Activated CD4-positive, alpha-beta memory T cell treated with anti-CD3 and anti-CD28 coated beads for 36 hours (primary cell): Measurements from ENCODE around the gene HLA-A. TPM values are rescaled to one million over a fixed set of nuclear protein-coding genes. Genes with fewer than 3 reads are reported as not detected.
"Not testable (repeated sequence)": the region's sequence is repeated elsewhere in the genome, so short reads cannot be mapped to it uniquely, and the experiment has no call there.

ENCODE experiments used
- CTCF ChIA-PET: fragments of 350-600 bp; sonication (Branson Sonifier 250); formaldehyde crosslinking; loops from one replicate; lab custom pipeline; 2021; ENCODE audit warnings: antibody characterized with exemption, inconsistent platforms; lab: Charles Lee
- POLR2A ChIA-PET: fragments of 350-600 bp; sonication (Branson Sonifier 250); formaldehyde crosslinking; loops from one replicate; lab custom pipeline; 2021; ENCODE audit warnings: antibody characterized with exemption; lab: Charles Lee
- DNase-seq: peaks from one replicate; pipeline ENCODE4 v3.0.0-alpha.2; 2020
- H3K27ac Mint-ChIP-seq: one replicate; pipeline ENCODE4 v1.8.0; 2021; ENCODE audit warnings: mixed read lengths
- H3K27me3 Mint-ChIP-seq: one replicate; pipeline ENCODE4 v1.8.0; 2021; ENCODE audit warnings: mixed read lengths
- H3K36me3 Mint-ChIP-seq: one replicate; pipeline ENCODE4 v1.8.0; 2021; ENCODE audit warnings: mixed read lengths
- H3K4me1 Mint-ChIP-seq: one replicate; pipeline ENCODE4 v1.8.0; 2021; ENCODE audit warnings: low read depth, mixed read lengths
- H3K4me3 Mint-ChIP-seq: one replicate; pipeline ENCODE4 v1.8.0; 2021; ENCODE audit warnings: mild to moderate bottlenecking, mixed read lengths
- H3K9me3 Mint-ChIP-seq: one replicate; pipeline ENCODE4 v1.8.0; 2021; ENCODE audit warnings: mixed read lengths
- intact Hi-C: fragments of 100-400 bp; cut with micrococcal nuclease; formaldehyde crosslinking; loops from one replicate; pipeline ENCODE4 v1.15.1; 2023
- total RNA-seq, 2 experiments: library from RNA; stranded (reverse); gene quantifications; one replicate each; pipeline ENCODE4 v1.2.3, GENCODE V29; 2021

HLA-A gene
- total RNA-seq, 2 experiments from 2014 or later = 1,413 to 1,470 TPM

- H3K4me3 Mint-ChIP-seq = no peak overlapping the region
- no peaks in the 10 kb centered on the region for H3K27me3 Mint-ChIP-seq
- H3K9me3 Mint-ChIP-seq = no peaks in the 10 kb centered on the region
- CTCF ChIA-PET = no interaction called here
- H3K4me1 Mint-ChIP-seq = peaks cover 23% of the 10 kb centered on the region
- no peak for DNase-seq
- intact Hi-C loops = no loop called here
- H3K36me3 Mint-ChIP-seq = no peaks in the 10 kb centered on the region
- POLR2A ChIA-PET = no interaction called here
- H3K27ac Mint-ChIP-seq = no peak overlapping the region
These were observed 18.0 kb upstream of the HLA-A start for GRCh38 chr6:29924287-29924686.

GRCh38 chr6:29924731-29925130 is 17.6 kb upstream of the HLA-A start:
- POLR2A ChIA-PET = no interaction called here
- H3K36me3 Mint-ChIP-seq = no peaks in the 10 kb centered on the region
- peak overlapping the region; percentile 21 for H3K4me3 Mint-ChIP-seq
- CTCF ChIA-PET = no interaction called here
- no peaks in the 10 kb centered on the region for H3K9me3 Mint-ChIP-seq
- H3K27ac Mint-ChIP-seq = no peak overlapping the region
- no peak for DNase-seq
- H3K27me3 Mint-ChIP-seq = no peaks in the 10 kb centered on the region
- intact Hi-C loops = no loop called here
- H3K4me1 Mint-ChIP-seq = peaks cover 23% of the 10 kb centered on the region

- intact Hi-C loops = no loop called here
- CTCF ChIA-PET = interaction anchor here (0.6 to 1.2 kb wide), 2 partner anchors 13 to 382 kb away, joined by 3 to 4 read pairs; no protein-coding TSS in a partner anchor
- H3K27me3 Mint-ChIP-seq = no peaks in the 10 kb centered on the region
- H3K4me3 Mint-ChIP-seq = peak overlapping the region; percentile 86
- H3K36me3 Mint-ChIP-seq = peaks cover 2% of the 10 kb centered on the region
- no peak for DNase-seq
- no peaks in the 10 kb centered on the region for H3K9me3 Mint-ChIP-seq
- H3K4me1 Mint-ChIP-seq = peaks cover 23% of the 10 kb centered on the region
- POLR2A ChIA-PET = interaction anchor here (1.0 kb wide), 1 partner anchor 17 kb away, joined by 3 read pairs; the partner anchor contains the start of gene HLA-A
- H3K27ac Mint-ChIP-seq = peak overlapping the region; percentile 59
These were observed 17.0 kb upstream of the HLA-A start for GRCh38 chr6:29925321-29925720.

GRCh38 chr6:29925727-29926412 is 16.5 kb upstream of the HLA-A start:
- ChIA-PET POLR2A (interaction anchor here (1.0 kb wide), 1 partner anchor 16 kb away, joined by 3 read pairs; the partner anchor contains the start of gene HLA-A), CTCF (interaction anchor here (0.6 to 1.2 kb wide), 2 partner anchors 12 to 382 kb away, joined by 3 to 4 read pairs; no protein-coding TSS in a partner anchor)
- intact Hi-C loops = loop anchor here (2.0 kb wide), 1 partner anchor 141 kb away; the partner anchor contains the start of gene PPP1R11
- peaks cover 3% of the 10 kb centered on the region for H3K36me3 Mint-ChIP-seq
- H3K4me3 Mint-ChIP-seq = peak overlapping the region; percentile 86
- H3K27me3 Mint-ChIP-seq = no peaks in the 10 kb centered on the region
- peaks cover 23% of the 10 kb centered on the region for H3K4me1 Mint-ChIP-seq
- no peak for DNase-seq
- H3K9me3 Mint-ChIP-seq = no peaks in the 10 kb centered on the region
- peak overlapping the region; percentile 91 for H3K27ac Mint-ChIP-seq

- peak; percentile 93 for DNase-seq
- intact Hi-C loops = loop anchor here (1.0 to 2.0 kb wide), 4 partner anchors 16 to 140 kb away; partner anchors contain the start of genes HLA-A and PPP1R11
- peak overlapping the region; percentile 91 for H3K27ac Mint-ChIP-seq
- peaks cover 23% of the 10 kb centered on the region for H3K4me1 Mint-ChIP-seq
- CTCF ChIA-PET = interaction anchor here (1.2 kb wide), 1 partner anchor 12 kb away, joined by 3 read pairs; no protein-coding TSS in a partner anchor
- POLR2A ChIA-PET = interaction anchor here (0.9 to 1.0 kb wide), 2 partner anchors 12 to 15 kb away, joined by 3 read pairs; partner anchors contain the start of gene HLA-A
- no peaks in the 10 kb centered on the region for H3K9me3 Mint-ChIP-seq
- no peaks in the 10 kb centered on the region for H3K27me3 Mint-ChIP-seq
- peak overlapping the region; percentile 86 for H3K4me3 Mint-ChIP-seq
- peaks cover 4% of the 10 kb centered on the region for H3K36me3 Mint-ChIP-seq
These were observed 15.7 kb upstream of the HLA-A start for GRCh38 chr6:29926413-29927274.

- ChIA-PET POLR2A (interaction anchor here (0.9 kb wide), 1 partner anchor 11 kb away, joined by 3 read pairs; no protein-coding TSS in a partner anchor), CTCF (no interaction called here)
- no peak for DNase-seq
- Mint-ChIP-seq H3K9me3 (no peaks in the 10 kb centered on the region), H3K4me1 (peaks cover 23% of the 10 kb centered on the region), H3K27ac (peak overlapping the region; percentile 91), H3K4me3 (peak overlapping the region; percentile 86), H3K36me3 (peaks cover 4% of the 10 kb centered on the region), H3K27me3 (no peaks in the 10 kb centered on the region)
- intact Hi-C loops = loop anchor here (1.0 to 2.0 kb wide), 4 partner anchors 15 to 140 kb away; partner anchors contain the start of genes HLA-A and PPP1R11
These were observed 15.1 kb upstream of the HLA-A start for GRCh38 chr6:29927275-29927569.

- ChIA-PET CTCF (no interaction called here), POLR2A (no interaction called here)
- H3K27me3 Mint-ChIP-seq = no peaks in the 10 kb centered on the region
- intact Hi-C loops = loop anchor here (1.0 to 2.0 kb wide), 4 partner anchors 14 to 139 kb away; partner anchors contain the start of genes HLA-A and PPP1R11
- peaks cover 23% of the 10 kb centered on the region for H3K4me1 Mint-ChIP-seq
- H3K4me3 Mint-ChIP-seq = peak overlapping the region; percentile 86
- no peak overlapping the region for H3K27ac Mint-ChIP-seq
- H3K36me3 Mint-ChIP-seq = peaks cover 4% of the 10 kb centered on the region
- no peak for DNase-seq
- no peaks in the 10 kb centered on the region for H3K9me3 Mint-ChIP-seq
These were observed 14.4 kb upstream of the HLA-A start for GRCh38 chr6:29927841-29928388.

GRCh38 chr6:29930047-29930446 is 12.3 kb upstream of the HLA-A start:
- H3K4me3 Mint-ChIP-seq, H3K9me3 Mint-ChIP-seq, DNase-seq, intact Hi-C loops, H3K27ac Mint-ChIP-seq, H3K36me3 Mint-ChIP-seq, H3K27me3 Mint-ChIP-seq, POLR2A ChIA-PET: not testable (repeated sequence)
- H3K4me1 Mint-ChIP-seq = peaks cover 17% of the 10 kb centered on the region
- CTCF ChIA-PET = interaction anchor here (0.6 kb wide), 1 partner anchor 158 kb away, joined by 3 read pairs; no protein-coding TSS in a partner anchor

- Mint-ChIP-seq H3K27ac (no peak overlapping the region), H3K4me3 (no peak overlapping the region), H3K27me3 (no peaks in the 10 kb centered on the region), H3K4me1 (peaks cover 13% of the 10 kb centered on the region), H3K36me3 (peaks cover 7% of the 10 kb centered on the region), H3K9me3 (peaks cover 2% of the 10 kb centered on the region)
- intact Hi-C loops = no loop called here
- ChIA-PET CTCF (no interaction called here), POLR2A (interaction anchor here (0.6 kb wide), 1 partner anchor 13 kb away, joined by 4 read pairs; no protein-coding TSS in a partner anchor)
- no peak for DNase-seq
These were observed 8.4 kb upstream of the HLA-A start for GRCh38 chr6:29933955-29934354.

- DNase-seq = no peak
- H3K36me3 Mint-ChIP-seq = peaks cover 6% of the 10 kb centered on the region
- H3K9me3 Mint-ChIP-seq = peaks cover 2% of the 10 kb centered on the region
- no peaks in the 10 kb centered on the region for H3K27me3 Mint-ChIP-seq
- CTCF ChIA-PET = no interaction called here
- H3K4me3 Mint-ChIP-seq = no peak overlapping the region
- intact Hi-C loops = no loop called here
- H3K27ac Mint-ChIP-seq = no peak overlapping the region
- POLR2A ChIA-PET = no interaction called here
- H3K4me1 Mint-ChIP-seq = peaks cover 20% of the 10 kb centered on the region
These were observed 6.9 kb upstream of the HLA-A start for GRCh38 chr6:29935273-29935955.
